HG03442 (cell line): ENCODE data around the gene IQSEC1.

Experiments
- ATAC-seq: cut with Tn5 transposase; IDR thresholded peaks from one replicate; pipeline ENCODE4 v1.9.1; 2021; ENCODE audit warnings: mild to moderate bottlenecking, moderate library complexity; ENCODE audit not compliant: unreplicated experiment

The IQSEC1 gene

GRCh38 chr3:13007251-13007941, 65.8 kb downstream of the IQSEC1 start:
- no peak for ATAC-seq

GRCh38 chr3:13006216-13006990, 66.8 kb downstream of the IQSEC1 start:
- no peak for ATAC-seq

GRCh38 chr3:13005301-13005700, 67.9 kb downstream of the IQSEC1 start:
- no peak for ATAC-seq

- no peak for ATAC-seq
Observed at GRCh38 chr3:13004376-13004775, 68.9 kb downstream of the IQSEC1 start.

DNA sequence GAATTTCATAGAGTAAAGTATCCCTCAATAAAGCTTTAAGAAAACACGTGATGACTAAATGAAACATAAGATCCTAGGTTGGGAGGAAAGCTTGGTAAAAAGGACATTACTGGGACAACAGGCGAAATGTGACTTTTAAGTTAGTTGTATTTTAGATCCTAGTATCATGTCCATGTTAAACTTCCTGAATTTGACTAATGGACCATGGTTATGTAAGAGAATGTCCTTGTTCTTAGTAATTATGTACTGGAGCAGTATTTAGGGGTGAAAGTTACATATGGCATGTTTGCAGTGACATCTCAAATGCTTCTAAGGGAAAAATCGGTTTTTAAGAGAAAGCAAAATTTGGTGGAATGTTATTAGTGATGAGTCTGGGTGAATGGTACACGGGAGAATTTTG, 69.6 kb downstream of the IQSEC1 start:
- no peak for ATAC-seq

GRCh38 chr3:13002398-13003124, 70.7 kb downstream of the IQSEC1 start:
- peak; percentile 69 for ATAC-seq

- peak; percentile 55 for ATAC-seq
Observed at GRCh38 chr3:12999147-13000140, 73.8 kb downstream of the IQSEC1 start.

GRCh38 chr3:12998648-12999047, 74.6 kb downstream of the IQSEC1 start:
- no peak for ATAC-seq

DNA sequence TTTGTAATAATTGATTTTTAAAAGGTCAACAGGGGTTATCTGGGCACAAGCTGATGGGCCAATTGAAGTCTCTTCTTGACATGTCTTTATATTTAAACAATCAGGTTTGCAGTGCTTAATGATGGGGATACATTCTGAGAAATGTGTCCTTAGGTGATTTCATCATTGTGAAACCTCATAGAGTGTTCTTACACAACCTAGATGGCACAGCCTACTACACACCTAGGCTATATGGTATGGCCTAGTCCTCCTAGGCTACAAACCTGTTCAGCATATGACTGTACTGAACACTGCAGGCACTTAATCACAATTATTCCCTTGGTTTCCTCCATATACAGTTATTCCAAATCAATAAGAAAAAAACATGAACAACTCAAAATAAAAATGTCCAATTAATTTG, 75.8 kb downstream of the IQSEC1 start:
- no peak for ATAC-seq

DNA sequence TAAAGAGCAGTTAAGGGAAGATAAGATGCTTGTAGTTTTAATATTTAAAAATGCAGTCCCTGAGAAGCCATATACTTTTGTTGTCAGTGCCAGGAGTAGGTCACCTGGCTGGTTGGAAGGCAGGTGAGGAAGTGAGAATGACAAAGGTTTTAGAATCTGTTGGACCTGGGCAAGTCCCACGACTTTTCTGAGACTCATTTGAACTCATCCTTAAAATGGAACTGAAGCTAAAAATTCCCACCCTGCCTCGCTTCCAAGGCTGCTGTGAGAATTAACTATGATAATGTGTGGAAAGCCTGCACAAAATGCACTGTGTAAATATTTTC, 77.1 kb downstream of the IQSEC1 start:
- no peak for ATAC-seq

DNA sequence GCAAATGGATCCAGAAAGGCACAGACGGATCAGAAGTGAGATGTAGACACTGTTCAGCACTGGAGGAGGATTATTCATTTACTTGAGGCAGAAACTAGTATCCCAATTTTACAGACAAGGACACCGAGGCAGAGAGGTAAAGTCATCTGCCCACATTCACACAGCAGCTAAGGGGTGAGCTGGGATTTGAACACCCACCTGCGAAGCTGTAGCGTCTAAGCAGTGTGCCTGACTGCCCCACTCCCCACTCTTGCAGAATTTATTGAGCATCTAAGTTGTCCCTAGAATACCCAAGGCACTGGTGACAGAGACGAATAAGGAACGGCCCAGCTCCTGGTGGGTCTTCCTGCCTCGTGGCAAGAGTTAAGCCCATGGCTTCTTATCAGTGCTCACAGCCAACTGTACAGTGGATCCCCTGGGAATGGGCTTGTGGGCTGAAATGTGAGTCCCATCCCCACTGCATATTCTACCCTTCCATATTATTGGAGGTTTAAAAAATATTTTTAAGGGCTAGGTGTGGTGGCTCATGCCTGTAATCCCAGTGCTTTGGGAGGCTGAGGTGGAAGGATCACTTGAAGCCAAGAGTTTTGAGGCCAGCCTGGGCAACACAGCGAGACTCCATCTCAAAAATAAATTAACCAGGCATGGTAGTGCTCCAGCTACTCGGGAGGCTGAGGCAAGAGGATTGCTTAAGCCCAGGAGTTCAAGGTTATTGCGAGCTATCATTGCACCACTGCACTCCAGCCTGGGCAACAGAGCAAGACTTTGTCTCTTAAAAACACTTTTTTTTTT, 77.6 kb downstream of the IQSEC1 start:
- no peak for ATAC-seq

DNA sequence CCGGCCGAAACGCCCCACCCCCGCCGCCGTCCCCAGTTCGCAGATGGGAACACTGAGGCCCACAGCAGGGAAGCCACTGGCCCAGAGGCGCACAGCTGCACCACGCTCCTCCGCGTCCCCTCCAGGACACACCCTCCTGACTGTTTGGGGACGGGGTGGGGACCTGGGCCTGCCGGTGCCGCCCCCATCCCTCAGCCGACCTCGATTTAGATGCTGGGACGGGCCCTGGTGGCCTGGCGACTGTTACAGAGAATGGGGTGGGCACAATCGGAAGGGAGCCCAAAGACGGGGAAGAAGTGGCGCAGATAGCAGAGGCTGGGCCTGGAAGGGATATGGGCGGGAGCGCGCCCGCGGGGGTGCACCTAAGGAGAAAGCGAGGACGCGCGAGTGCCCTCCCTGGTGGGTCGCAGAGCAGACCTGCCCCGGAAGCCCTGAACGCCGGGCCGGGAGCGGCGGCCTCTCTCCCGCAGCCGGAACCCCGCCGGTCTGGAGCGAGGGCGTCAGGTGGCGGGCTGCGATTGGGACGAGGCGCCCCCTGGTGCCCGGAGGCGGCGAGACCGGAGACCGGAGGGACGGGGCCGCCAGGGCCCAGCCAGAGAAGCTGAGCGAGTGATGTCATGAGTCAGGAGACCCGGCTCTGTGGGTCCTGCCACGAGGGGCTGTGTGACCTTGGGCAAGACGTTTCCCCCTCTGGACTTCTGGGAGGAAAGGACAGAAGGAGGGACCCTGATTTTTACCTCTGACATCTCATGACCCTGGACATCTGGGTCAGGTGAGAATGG, 78.4 kb downstream of the IQSEC1 start:
- ATAC-seq: peak; percentile 61

GRCh38 chr3:12994357-12994606, 78.9 kb downstream of the IQSEC1 start:
- no peak for ATAC-seq

DNA sequence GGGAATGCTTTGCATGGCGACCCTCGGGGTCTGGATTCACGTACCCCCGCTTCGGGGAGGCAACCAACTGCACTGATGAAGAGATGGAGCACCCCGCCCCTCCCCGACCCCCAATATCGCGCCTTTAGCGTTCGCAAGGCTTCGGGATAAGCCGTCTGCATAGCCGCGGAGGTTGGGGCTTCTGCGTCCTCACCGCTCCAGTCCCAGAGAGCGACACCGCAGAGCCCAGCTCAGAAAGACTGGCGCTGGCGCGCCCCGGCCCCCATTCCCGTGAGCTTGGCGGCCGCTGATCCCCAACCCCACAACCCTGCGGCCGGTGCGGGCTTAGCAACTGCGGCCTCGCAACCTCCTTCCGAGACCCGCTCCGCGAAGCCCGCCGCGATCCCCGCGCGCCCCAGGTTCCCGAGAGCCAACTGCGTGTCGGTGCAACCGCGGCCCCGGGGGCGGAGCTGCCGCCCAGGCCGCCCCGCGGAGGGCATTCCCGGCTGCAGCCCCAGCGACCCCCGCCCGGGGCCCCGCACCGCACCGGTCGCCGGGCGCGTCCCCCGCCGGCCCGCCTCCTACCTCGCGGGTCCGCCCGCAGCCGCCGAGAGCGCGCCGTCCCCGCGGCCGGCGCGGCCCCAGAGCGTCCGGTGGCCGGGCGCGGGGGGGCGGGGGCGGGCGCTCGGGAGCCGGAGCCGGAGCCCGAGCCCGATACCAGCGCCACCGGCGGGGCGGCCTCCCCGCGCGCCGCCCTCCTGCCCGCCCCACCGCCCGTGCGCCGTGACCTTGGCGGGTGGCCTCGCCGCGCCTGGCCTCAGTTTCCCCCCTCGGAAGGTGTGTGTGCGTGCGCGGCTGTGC, 79.5 kb downstream of the IQSEC1 start:
- no peak for ATAC-seq

DNA sequence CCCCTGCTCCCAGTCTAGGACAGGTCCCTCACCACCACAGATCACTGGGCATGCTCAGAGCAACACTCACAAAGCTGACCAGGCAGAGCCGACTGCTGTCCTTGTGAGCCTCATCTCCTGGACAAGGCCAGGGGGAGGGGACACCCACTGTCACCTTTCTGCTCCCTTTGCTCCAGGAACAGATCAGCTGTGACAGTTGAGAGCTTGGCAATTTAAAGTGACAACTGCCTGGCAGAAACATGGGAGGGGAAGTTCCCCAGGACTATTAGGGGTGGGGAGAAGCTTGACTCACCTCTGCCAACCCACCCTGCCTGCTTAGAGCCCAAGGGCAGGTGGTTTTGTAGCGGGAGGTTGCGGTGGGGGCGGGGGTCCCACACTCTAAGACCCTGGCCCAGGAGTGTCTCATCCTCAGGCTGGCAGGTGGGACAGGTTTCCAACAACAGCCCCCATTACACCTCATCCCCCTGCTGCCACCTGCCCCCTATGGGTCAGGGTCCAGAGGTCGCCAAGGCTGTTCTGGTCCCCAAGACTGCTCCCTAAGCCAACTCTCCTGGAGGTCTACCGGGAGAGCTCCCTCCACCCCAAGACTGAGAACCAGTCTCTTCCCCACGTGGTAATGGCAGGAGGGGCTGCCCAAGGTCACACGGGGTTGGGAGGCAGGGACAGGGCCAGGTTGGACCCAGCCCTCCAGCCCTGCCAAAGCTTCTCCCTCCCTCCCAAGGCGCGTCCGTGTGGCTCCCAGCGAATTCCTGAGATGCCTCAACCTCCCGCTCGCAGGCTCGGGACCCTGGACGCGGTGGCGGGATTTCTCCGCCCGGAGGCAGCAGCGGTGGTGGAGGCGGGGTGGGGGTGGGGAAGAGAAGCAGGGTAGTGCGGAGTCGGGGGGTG, 80.4 kb downstream of the IQSEC1 start:
- no peak for ATAC-seq

DNA sequence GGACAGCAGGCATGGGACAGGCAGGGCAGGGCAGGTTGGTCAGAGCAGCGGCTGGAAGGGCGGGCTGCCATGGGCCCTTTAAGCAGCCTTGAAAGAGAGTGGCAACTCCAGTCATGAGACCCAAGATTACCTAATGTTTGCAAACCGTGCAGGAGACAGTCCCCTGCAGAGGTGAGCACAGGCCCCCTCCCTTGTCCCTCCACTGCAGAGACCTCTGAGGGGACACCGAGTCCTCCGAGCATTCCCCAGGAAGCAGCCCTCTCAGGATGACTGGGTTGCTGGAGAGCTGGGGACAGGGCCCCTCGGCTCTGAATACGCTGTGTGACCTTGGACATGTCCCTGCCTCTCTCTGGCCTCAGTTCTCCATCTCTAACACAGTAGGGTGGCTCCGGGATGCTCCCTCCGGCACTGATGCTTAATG, 81.4 kb downstream of the IQSEC1 start:
- ATAC-seq: no peak

GRCh38 chr3:12991481-12991837, 81.8 kb downstream of the IQSEC1 start:
- no peak for ATAC-seq
